Upper lobe of right lung (tissue), 1 donor: ENCODE data around the gene SAP25. TPM values are rescaled to one million over a fixed set of nuclear protein-coding genes. Genes with fewer than 3 reads are reported as not detected.

Experiments
- ATAC-seq: fragments of 200-7000 bp; cut with Tn5 transposase; one replicate; pipeline ENCODE4 v1.9.1; 2020; ENCODE audit warnings: mild to moderate bottlenecking, moderate library complexity
- DNase-seq: peaks from one replicate; pipeline ENCODE4 v3.0.0-alpha.2; 2020
- H3K27ac ChIP-seq: fragments of 200-600 bp; one replicate; pipeline ENCODE4 v1.8.0; 2022
- H3K27me3 ChIP-seq: fragments of 200-600 bp; one replicate; pipeline ENCODE4 v1.8.0; 2022; ENCODE audit warnings: mild to moderate bottlenecking
- H3K36me3 ChIP-seq: fragments of 200-600 bp; one replicate; pipeline ENCODE4 v1.8.0; 2022
- H3K4me1 ChIP-seq: fragments of 200-600 bp; one replicate; pipeline ENCODE4 v1.8.0; 2022
- H3K4me3 ChIP-seq: fragments of 200-600 bp; one replicate; pipeline ENCODE4 v1.8.0; 2022; ENCODE audit warnings: mild to moderate bottlenecking
- H3K9me3 ChIP-seq: fragments of 200-600 bp; one replicate; pipeline ENCODE4 v1.8.0; 2022
- intact Hi-C: fragments of 100-400 bp; cut with DNase I; formaldehyde crosslinking; loops from one replicate; pipeline ENCODE4 v1.11.0; 2022
- total RNA-seq: library from RNA; stranded (reverse); fragmentation: NEBNext Ultra II Directional; extraction: Animal tissue kit (Norgen Biotek cat#: 25700); gene quantifications from one replicate; pipeline ENCODE4 v1.2.1, GENCODE V29; 2021
- TF ChIP-seq, protein P1 (sequence below): fragments of 200-600 bp; IDR thresholded peaks from one replicate; pipeline ENCODE4 v1.8.0; 2022; ENCODE audit warnings: antibody characterized with exemption
- donor health status: DM: no; HTN: yes; CAD: no; lungs with severe emphysema.

Gene SAP25
- total RNA-seq, 1 donor from 2014 or later = 6.4 TPM

DNA sequence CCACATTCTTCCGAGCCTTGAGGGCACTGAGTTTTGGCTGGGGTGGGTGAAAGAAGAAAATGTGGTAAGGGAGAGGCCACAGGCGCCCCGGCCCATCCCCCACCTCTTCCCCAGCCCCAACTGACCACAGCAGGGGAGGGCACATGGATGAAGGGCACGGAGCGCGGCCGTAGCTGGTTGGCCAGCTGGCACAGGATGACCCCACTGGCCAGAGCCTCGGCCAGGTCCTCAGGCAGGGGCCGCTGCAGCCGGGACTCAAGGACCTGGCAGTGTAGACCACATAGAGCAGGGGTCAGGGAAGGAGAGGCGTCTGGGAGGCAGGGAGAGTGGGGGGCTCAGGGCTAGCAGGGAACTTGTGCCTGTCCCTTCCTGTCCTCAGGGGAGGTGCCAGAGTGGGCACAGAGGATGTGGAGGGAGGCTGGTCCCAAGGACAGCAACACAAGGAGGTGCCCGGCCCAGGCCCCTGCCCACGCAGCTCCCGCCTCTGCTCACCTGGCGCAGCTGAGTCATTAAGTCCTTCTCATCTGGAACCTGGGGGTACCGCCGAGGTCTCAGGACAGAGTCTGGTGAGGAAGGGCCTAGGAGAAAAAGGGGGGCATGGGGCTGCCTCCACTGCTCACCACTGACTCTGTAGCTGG lies 2.2 kb upstream of the SAP25 start:
- Histone ChIP-seq H3K4me3 (no peak overlapping the region), H3K27ac (no peak overlapping the region), H3K9me3 (no peaks in the 10 kb centered on the region), H3K4me1 (peaks cover under 1% of the 10 kb centered on the region), H3K27me3 (no peaks in the 10 kb centered on the region), H3K36me3 (peaks cover 67% of the 10 kb centered on the region)
- DNase-seq = peak; percentile 56
- TF ChIP-seq, protein P1, sequence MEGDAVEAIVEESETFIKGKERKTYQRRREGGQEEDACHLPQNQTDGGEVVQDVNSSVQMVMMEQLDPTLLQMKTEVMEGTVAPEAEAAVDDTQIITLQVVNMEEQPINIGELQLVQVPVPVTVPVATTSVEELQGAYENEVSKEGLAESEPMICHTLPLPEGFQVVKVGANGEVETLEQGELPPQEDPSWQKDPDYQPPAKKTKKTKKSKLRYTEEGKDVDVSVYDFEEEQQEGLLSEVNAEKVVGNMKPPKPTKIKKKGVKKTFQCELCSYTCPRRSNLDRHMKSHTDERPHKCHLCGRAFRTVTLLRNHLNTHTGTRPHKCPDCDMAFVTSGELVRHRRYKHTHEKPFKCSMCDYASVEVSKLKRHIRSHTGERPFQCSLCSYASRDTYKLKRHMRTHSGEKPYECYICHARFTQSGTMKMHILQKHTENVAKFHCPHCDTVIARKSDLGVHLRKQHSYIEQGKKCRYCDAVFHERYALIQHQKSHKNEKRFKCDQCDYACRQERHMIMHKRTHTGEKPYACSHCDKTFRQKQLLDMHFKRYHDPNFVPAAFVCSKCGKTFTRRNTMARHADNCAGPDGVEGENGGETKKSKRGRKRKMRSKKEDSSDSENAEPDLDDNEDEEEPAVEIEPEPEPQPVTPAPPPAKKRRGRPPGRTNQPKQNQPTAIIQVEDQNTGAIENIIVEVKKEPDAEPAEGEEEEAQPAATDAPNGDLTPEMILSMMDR = no peak
- ATAC-seq = no peak
- intact Hi-C loops = no loop called here

DNA sequence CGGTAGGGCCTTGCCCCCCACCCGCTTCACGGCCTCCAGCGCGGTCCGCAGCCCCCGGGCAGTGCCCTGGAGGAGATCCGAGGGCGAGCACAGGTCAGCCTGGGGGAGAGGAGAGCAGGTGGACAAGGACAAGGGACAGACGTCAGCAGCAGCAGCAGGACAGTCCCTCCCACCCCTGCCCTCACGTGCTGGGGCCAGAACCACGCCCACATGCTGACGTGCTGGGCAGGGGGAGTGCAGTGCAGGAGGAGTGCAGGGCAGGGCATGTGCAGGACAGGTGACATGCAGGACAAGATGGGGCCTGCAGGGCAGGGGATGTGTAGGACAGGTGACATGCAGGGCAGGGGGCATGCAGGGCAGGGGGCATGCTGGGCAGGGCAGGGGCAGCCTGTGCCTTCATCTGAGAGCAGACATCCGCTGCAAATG lies 1.5 kb upstream of the SAP25 start:
- Histone ChIP-seq H3K36me3 (peaks cover 62% of the 10 kb centered on the region), H3K4me3 (no peak overlapping the region), H3K4me1 (peaks cover 7% of the 10 kb centered on the region), H3K27me3 (no peaks in the 10 kb centered on the region), H3K27ac (no peak overlapping the region), H3K9me3 (no peaks in the 10 kb centered on the region)
- TF ChIP-seq, protein P1 = no peak
- intact Hi-C loops = no loop called here
- DNase-seq (peak; percentile 59), ATAC-seq (no peak)

DNA sequence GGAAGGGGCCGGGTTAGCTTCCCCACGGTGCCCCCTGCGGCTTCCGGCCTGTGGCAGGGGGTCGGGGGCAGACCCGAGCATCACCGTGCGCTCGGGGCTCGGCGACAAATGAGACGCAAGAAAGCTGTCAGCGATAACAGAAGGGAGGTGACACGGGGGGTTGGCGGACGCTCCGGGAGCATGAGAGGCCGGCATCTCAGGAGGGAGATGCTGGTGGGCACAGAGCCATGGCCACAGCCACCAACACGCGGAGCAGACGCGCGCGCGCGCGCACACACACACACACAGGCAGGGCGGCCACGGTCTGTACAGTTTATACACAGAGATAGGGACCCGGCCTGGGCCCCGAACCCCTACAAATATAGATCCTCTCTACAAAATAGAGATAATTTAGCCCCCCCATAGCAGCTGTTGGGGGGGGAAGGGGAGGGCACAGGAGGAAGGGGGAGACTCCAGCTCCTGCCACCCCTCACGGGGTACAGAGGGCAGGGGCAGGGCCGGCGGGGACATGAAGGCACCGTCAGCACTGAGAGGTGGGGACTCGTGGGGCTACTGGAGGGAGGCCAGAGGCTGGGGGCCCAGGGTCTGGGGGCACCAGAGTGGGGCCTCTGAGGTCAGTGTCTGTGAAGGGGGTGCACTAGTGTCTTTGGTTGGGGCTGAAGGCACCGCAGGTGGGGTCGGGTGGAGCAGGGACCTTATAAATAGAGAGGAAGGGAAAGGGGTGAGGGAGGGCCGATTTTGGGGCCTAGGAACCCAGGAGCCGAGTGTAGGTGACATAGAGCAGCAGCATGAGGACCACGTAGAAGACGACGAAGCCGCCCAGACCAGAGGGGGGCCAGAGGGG lies 884 bp upstream of the SAP25 start:
- Histone ChIP-seq H3K4me3 (no peak overlapping the region), H3K36me3 (peaks cover 56% of the 10 kb centered on the region), H3K9me3 (no peaks in the 10 kb centered on the region), H3K4me1 (peaks cover 13% of the 10 kb centered on the region), H3K27ac (no peak overlapping the region), H3K27me3 (no peaks in the 10 kb centered on the region)
- ATAC-seq (no peak), DNase-seq (peak; percentile 54)
- TF ChIP-seq, protein P1 = no peak
- intact Hi-C loops = no loop called here

DNA sequence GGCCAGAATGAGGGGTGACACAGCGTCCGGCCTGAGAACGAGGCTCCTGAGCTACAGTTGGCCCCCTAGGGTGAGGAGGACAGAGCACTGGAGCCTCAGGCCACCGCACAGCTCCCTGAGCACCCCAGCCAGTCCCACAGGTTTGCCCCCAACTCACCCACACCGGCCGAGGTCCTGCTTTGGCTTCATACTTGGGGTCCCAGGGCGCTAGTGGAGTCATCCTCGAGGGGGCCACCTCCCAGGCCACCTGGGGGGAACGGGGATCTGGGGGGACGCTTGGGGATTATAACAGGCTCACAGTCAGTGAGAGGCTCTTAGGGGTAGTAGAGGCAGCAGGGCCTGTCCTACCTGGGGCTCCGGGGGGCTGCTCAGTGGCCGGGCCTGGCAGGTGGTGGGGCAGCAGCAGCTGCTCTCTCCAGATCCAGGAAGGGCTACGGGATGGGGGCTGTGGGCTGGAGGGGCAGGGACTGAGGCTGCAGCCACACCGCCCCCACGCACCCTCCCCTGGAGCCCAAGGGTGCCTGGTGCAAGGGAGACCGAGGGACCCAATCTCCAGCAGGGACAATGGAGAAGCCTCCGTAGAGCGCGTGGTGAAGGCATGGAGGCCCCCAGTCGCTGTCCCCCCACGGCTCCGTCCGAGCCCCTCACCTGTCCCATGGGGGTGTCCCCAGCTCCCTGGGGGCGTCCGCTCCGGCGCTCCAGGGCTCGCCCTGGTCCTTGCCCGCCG lies 588 bp downstream of the SAP25 start:
- DNase-seq (peak; percentile 57), ATAC-seq (no peak)
- Histone ChIP-seq H3K4me1 (peaks cover 17% of the 10 kb centered on the region), H3K27ac (no peak overlapping the region), H3K27me3 (no peaks in the 10 kb centered on the region), H3K4me3 (no peak overlapping the region), H3K9me3 (no peaks in the 10 kb centered on the region), H3K36me3 (peaks cover 43% of the 10 kb centered on the region)
- intact Hi-C loops = no loop called here
- TF ChIP-seq, protein P1 = no peak

DNA sequence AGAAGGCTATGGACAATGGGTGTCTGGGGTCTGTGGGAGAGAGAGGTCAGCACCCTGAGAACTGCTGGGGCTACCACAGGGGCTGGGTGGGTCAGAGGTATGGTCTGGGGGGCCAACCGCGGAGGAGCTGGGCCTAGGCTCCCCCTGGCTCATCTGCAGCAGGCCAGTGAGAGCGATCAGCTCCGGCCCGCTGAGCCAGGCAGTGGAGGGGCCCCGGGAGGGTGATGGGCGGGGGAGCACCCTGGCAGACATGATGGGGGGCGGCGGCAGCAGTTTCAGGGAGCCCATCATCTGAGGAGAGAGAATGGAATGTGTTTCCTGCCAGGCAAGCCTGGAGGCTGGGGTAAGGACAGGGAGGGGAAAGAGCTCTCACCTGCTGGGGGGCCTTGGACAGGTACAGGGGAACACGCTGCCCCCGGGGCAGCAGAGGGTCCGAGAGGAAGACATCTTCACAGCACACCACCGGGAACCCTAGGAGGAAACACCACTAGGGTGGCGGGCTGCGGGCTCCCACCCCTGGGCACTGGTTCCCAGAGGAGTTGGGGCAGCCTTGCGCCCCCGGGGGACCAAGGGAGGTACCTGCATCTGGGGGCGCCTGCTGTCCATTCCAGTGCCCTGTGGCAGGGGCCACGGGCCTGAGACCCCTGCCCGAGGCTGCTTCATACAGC lies 1.3 kb downstream of the SAP25 start:
- Histone ChIP-seq H3K36me3 (peaks cover 36% of the 10 kb centered on the region), H3K4me3 (no peak overlapping the region), H3K9me3 (no peaks in the 10 kb centered on the region), H3K27me3 (no peaks in the 10 kb centered on the region), H3K4me1 (peaks cover 17% of the 10 kb centered on the region), H3K27ac (no peak overlapping the region)
- TF ChIP-seq, protein P1 = no peak
- intact Hi-C loops = no loop called here
- peak; percentile 64 for DNase-seq
- ATAC-seq = no peak
